ENCODE results near the gene WDR12.
"Not testable (repeated sequence)": the region's sequence is repeated elsewhere in the genome, so short reads cannot be mapped to it uniquely, and the experiment has no call there.

Gene WDR12

GRCh38 chr2:202909394-202910192 is 1.9 kb downstream of the WDR12 start:
- Histone ChIP-seq H3K4me2 (ENCODE audit: low read length) (peak overlapping the region; percentile 95), H3K27me3 (ENCODE audit: insufficient read depth, low read length) (no peaks in the 10 kb centered on the region), H3K4me1 (ENCODE audit: insufficient read depth, low read length, severe bottlenecking) (peaks cover 39% of the 10 kb centered on the region), H3K27ac (ENCODE audit: low read depth, low read length, poor library complexity, severe bottlenecking) (no peak overlapping the region), H3K36me3 (ENCODE audit: insufficient read depth, low read length) (peaks cover 34% of the 10 kb centered on the region), H4K20me1 (ENCODE audit: insufficient read depth, low read length) (no peaks in the 10 kb centered on the region), H3K9ac (ENCODE audit: low read length) (no peak overlapping the region), H3K4me3 (ENCODE audit: low read depth, low read length, poor library complexity, severe bottlenecking) (peak overlapping the region; percentile 98), H3K9me3 (ENCODE audit: low read length) (0 out of 2 replicates have a peak, but pooled peaks cover 2% of the 10 kb centered on the region), H3F3A (ENCODE audit: insufficient read depth, low read length) (no peaks in the 10 kb centered on the region), H3K9me2 (ENCODE audit: low read depth, low read length) (no peaks in the 10 kb centered on the region), H2AFZ (ENCODE audit: low read length) (no peak overlapping the region), H3K79me2 (ENCODE audit: insufficient read depth, low read length) (peaks cover 41% of the 10 kb centered on the region)
- TF ChIP-seq EZH2 (IDR thresholded peaks at IDR 0.05; ENCODE audit: borderline replicate concordance, low read length) (no peak), CTCF (IDR thresholded peaks at IDR 0.05; ENCODE audit: low read length) (no peak)

DNA sequence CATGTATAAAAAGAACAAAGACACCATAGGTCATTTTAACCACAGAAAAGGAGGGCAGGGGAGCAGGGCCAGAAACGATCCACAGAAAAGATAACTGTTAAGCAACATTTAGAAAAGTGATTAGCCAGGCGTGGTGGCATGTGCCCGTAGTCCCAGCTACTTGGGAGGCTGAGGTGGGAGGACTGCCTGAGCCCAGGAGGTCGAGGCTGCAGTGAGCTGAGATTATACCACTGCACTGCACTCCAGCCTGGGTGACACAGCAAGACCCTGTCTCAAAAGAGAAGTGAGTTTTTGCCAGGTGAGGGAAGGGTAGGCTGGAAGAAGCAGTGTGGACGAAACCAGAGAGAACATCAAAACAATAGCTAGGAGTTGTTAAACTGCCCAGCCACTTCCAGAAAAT is 3.3 kb downstream of the WDR12 start:
- no peaks in the 10 kb centered on the region for H3K27me3 ChIP-seq (ENCODE audit: insufficient read depth, low read length)
- 0 out of 2 replicates have a peak, but pooled peaks cover 3% of the 10 kb centered on the region for H3K9me3 ChIP-seq (ENCODE audit: low read length)
- no peaks in the 10 kb centered on the region for H3K9me2 ChIP-seq (ENCODE audit: low read depth, low read length)
- H3F3A ChIP-seq (ENCODE audit: insufficient read depth, low read length), result no peaks in the 10 kb centered on the region
- no peak overlapping the region for H3K4me2 ChIP-seq (ENCODE audit: low read length)
- no peak overlapping the region for H3K4me3 ChIP-seq (ENCODE audit: low read depth, low read length, poor library complexity, severe bottlenecking)
- no peak overlapping the region for H3K9ac ChIP-seq (ENCODE audit: low read length)
- no peaks in the 10 kb centered on the region for H4K20me1 ChIP-seq (ENCODE audit: insufficient read depth, low read length)
- H3K27ac ChIP-seq (ENCODE audit: low read depth, low read length, poor library complexity, severe bottlenecking), result no peak overlapping the region
- H3K79me2 ChIP-seq (ENCODE audit: insufficient read depth, low read length), result peaks cover 45% of the 10 kb centered on the region
- no peak overlapping the region for H2AFZ ChIP-seq (ENCODE audit: low read length)
- H3K4me1 ChIP-seq (ENCODE audit: insufficient read depth, low read length, severe bottlenecking), result peaks cover 32% of the 10 kb centered on the region
- TF ChIP-seq CTCF (IDR thresholded peaks at IDR 0.05; ENCODE audit: low read length) (no peak), EZH2 (IDR thresholded peaks at IDR 0.05; ENCODE audit: borderline replicate concordance, low read length) (no peak)
- peaks cover 38% of the 10 kb centered on the region for H3K36me3 ChIP-seq (ENCODE audit: insufficient read depth, low read length)

DNA sequence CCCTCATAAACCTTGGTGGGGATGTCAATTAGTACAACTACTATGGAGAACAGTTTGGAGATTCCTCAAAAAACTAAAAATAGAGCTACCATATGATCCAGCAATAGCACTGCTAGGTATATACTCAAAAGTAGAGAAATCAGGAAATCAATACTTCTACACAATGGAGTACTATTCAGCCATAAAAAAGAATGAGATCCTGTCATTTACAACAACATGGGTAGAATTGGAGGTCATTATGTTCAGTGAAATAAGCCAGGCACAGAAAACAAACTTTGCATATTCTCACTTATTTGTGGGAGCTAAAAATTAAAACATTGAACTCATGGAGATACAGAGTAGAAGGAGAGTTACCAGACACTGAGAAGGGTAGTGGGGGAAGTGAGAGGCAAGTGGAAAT is 6.0 kb downstream of the WDR12 start:
- H3K27ac ChIP-seq (ENCODE audit: low read depth, low read length, poor library complexity, severe bottlenecking); H3K4me3 ChIP-seq (ENCODE audit: low read depth, low read length, poor library complexity, severe bottlenecking); H2AFZ ChIP-seq (ENCODE audit: low read length); H3K9me3 ChIP-seq (ENCODE audit: low read length); H3K9ac ChIP-seq (ENCODE audit: low read length); H3K4me2 ChIP-seq (ENCODE audit: low read length); H3K9me2 ChIP-seq (ENCODE audit: low read depth, low read length); H3K27me3 ChIP-seq (ENCODE audit: insufficient read depth, low read length); H3F3A ChIP-seq (ENCODE audit: insufficient read depth, low read length); H4K20me1 ChIP-seq (ENCODE audit: insufficient read depth, low read length): not testable (repeated sequence)
- Histone ChIP-seq H3K79me2 (ENCODE audit: insufficient read depth, low read length) (peaks cover 36% of the 10 kb centered on the region), H3K4me1 (ENCODE audit: insufficient read depth, low read length, severe bottlenecking) (peaks cover 26% of the 10 kb centered on the region), H3K36me3 (ENCODE audit: insufficient read depth, low read length) (peaks cover 51% of the 10 kb centered on the region)

DNA sequence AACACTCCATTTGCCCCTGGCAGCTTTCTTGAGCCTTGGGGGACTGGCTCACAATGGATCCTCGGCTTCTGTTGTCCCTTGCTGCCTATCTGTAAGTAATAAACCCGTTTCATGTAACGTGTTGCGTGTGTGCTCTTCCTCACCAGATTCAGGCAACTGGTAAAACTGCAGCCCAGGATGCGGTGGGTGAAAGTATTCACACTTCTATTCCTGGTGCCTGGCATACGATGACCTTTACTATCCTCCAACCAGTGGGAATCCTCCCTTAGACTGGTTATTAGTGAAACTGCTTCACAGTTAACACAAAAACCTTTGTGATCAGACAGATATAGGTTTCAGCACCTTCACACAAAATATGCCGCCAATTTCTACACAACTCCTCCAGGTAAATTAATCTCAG is 26.3 kb downstream of the WDR12 start:
- Histone ChIP-seq H3K4me2 (ENCODE audit: low read length) (no peak overlapping the region), H3K79me2 (ENCODE audit: insufficient read depth, low read length) (no peaks in the 10 kb centered on the region), H3K9me3 (ENCODE audit: low read length) (no peaks in the 10 kb centered on the region), H3K4me1 (ENCODE audit: insufficient read depth, low read length, severe bottlenecking) (no peaks in the 10 kb centered on the region), H3F3A (ENCODE audit: insufficient read depth, low read length) (no peaks in the 10 kb centered on the region), H3K36me3 (ENCODE audit: insufficient read depth, low read length) (peaks cover 78% of the 10 kb centered on the region), H3K4me3 (ENCODE audit: low read depth, low read length, poor library complexity, severe bottlenecking) (no peak overlapping the region), H3K9ac (ENCODE audit: low read length) (no peak overlapping the region), H4K20me1 (ENCODE audit: insufficient read depth, low read length) (no peaks in the 10 kb centered on the region), H3K9me2 (ENCODE audit: low read depth, low read length) (no peaks in the 10 kb centered on the region), H3K27ac (ENCODE audit: low read depth, low read length, poor library complexity, severe bottlenecking) (no peak overlapping the region), H2AFZ (ENCODE audit: low read length) (no peak overlapping the region), H3K27me3 (ENCODE audit: insufficient read depth, low read length) (no peaks in the 10 kb centered on the region)
- TF ChIP-seq CTCF (IDR thresholded peaks at IDR 0.05; ENCODE audit: low read length) (no peak), EZH2 (IDR thresholded peaks at IDR 0.05; ENCODE audit: borderline replicate concordance, low read length) (no peak)
